HCT116 (cell line): ENCODE data around the gene FRMD4B. TPM values are rescaled to one million over a fixed set of nuclear protein-coding genes. Genes with fewer than 3 reads are reported as not detected.

ENCODE experiments used
- ATAC-seq: fragments of 200-7000 bp; cut with Tn5 transposase; 2 replicates; pipeline ENCODE4 v1.9.1; 2020; ENCODE audit warnings: mild to moderate bottlenecking, moderate library complexity
- BruUV-seq: library from RNA; stranded (reverse); fragments of 400-500 nt; replicated peaks from 2 replicates; lab custom pipeline; 2021; lab: Mats Ljungman, UMichigan
- CTCF ChIA-PET: fragments of 300-600 bp; sonication (Branson Sonifier 250); formaldehyde crosslinking; loops from one replicate; lab custom pipeline; 2021; ENCODE audit warnings: antibody characterized with exemption; lab: Charles Lee
- POLR2A ChIA-PET: fragments of 300-600, 350-600 bp; sonication (Branson Sonifier 250); formaldehyde crosslinking; loops from one replicate; lab custom pipeline; 2021; ENCODE audit warnings: antibody characterized with exemption; lab: Charles Lee
- RAD21 ChIA-PET, 2 experiments: fragments of 300-600 bp; sonication (Branson Sonifier 250); formaldehyde crosslinking; loops; one replicate each; lab custom pipeline; 2023; ENCODE audit warnings: low total read pairs in 2 of 2; ENCODE audit not compliant: uncharacterized antibody in 2 of 2, unreplicated experiment in 2 of 2, low non-redundant PET in 1 of 2; lab: Charles Lee
- DNase-seq: peaks from one replicate; pipeline ENCODE4 v3.0.0-alpha.2; 2010; ENCODE audit warnings: low read depth, low spot score
- H2AFZ ChIP-seq: fragments of 200-600 bp; shearing (Covaris generic), sonication (generic); 2 replicates; pipeline ENCODE4 v1.6.1; 2017; ENCODE audit warnings: low read depth, mixed run types, mixed read lengths, antibody characterized with exemption, low read length; ENCODE audit not compliant: poor library complexity, severe bottlenecking
- H3K27ac ChIP-seq: 2 replicates; pipeline ENCODE4 v1.5.1; 2012; ENCODE audit warnings: low read depth, low read length
- H3K27me3 ChIP-seq: fragments of 200-600 bp; sonication (generic); 2 replicates; pipeline ENCODE4 v1.6.1; 2016; ENCODE audit warnings: mixed run types, low read length, mixed read lengths; ENCODE audit not compliant: insufficient read depth
- H3K36me3 ChIP-seq, 2 experiments: fragments of 200-500 bp in 1 of 2; fragments of 200-600 bp in 1 of 2; sonication (Bioruptor generic) in 1 of 2; sonication (generic) in 1 of 2; 2 replicates each; pipeline versions ENCODE4 v1.5.1 to v1.6.1; 2014 to 2016; ENCODE audit warnings: low read length in 2 of 2, inconsistent platforms in 1 of 2, mixed read lengths in 1 of 2, mixed run types in 1 of 2; ENCODE audit not compliant: insufficient read depth in 2 of 2, control insufficient read depth in 1 of 2
- H3K4me1 ChIP-seq, 2 experiments: fragments of 200-600 bp in 1 of 2; sonication (generic) in 1 of 2; 2 replicates each; pipeline versions ENCODE4 v1.5.1 to v1.6.1; 2012 to 2017; ENCODE audit warnings: low read length in 2 of 2, inconsistent platforms in 1 of 2, mild to moderate bottlenecking in 1 of 2, mixed read lengths in 1 of 2, mixed run types in 1 of 2, moderate library complexity in 1 of 2; ENCODE audit not compliant: insufficient read depth in 2 of 2, control insufficient read depth in 1 of 2
- H3K4me2 ChIP-seq: fragments of 200-600 bp; sonication (generic); 2 replicates; pipeline ENCODE4 v1.6.1; 2017; ENCODE audit warnings: mixed run types, low read length, mixed read lengths
- H3K4me3 ChIP-seq, 2 experiments: fragments of 200-600 bp in 1 of 2; sonication (generic) in 1 of 2; replicated peaks in 1 of 2; 2 replicates each; pipeline ENCODE4 v1.5.1; 2011 to 2016; ENCODE audit warnings: low read length in 2 of 2, control low read depth in 1 of 2, low read depth in 1 of 2, mild to moderate bottlenecking in 1 of 2, mixed read lengths in 1 of 2, mixed run types in 1 of 2
- H3K79me2 ChIP-seq: fragments of 200-600 bp; sonication (generic); 2 replicates; pipeline ENCODE4 v1.6.1; 2017; ENCODE audit warnings: mild to moderate bottlenecking, mixed run types, low read length, moderate library complexity, mixed read lengths; ENCODE audit not compliant: insufficient read depth
- H3K9ac ChIP-seq: fragments of 200-600 bp; sonication (generic); 2 replicates; pipeline ENCODE4 v1.6.1; 2016; ENCODE audit warnings: low read length, mixed read lengths
- H3K9me2 ChIP-seq: fragments of 200-600 bp; sonication (generic), shearing (Covaris generic); 2 replicates; pipeline ENCODE4 v1.6.1; 2017; ENCODE audit warnings: mixed run types, mild to moderate bottlenecking, moderate library complexity; ENCODE audit not compliant: insufficient read depth
- H3K9me3 ChIP-seq, 2 experiments: fragments of 200-500 bp in 1 of 2; fragments of 200-600 bp in 1 of 2; sonication (Bioruptor generic) in 1 of 2; sonication (generic) in 1 of 2; 2 replicates each; pipeline ENCODE4 v1.6.1; 2014 to 2017; ENCODE audit warnings: low read length in 2 of 2, mixed read lengths in 2 of 2, inconsistent platforms in 1 of 2, low read depth in 1 of 2, mild to moderate bottlenecking in 1 of 2, mixed run types in 1 of 2, moderate library complexity in 1 of 2; ENCODE audit not compliant: control insufficient read depth in 1 of 2, insufficient read depth in 1 of 2
- H4K20me1 ChIP-seq: fragments of 200-600 bp; sonication (generic), shearing (Covaris generic); 2 replicates; pipeline ENCODE4 v1.6.1; 2017; ENCODE audit warnings: mixed run types, mild to moderate bottlenecking, moderate library complexity; ENCODE audit not compliant: insufficient read depth
- CBX3 ChIP-seq: IDR thresholded peaks from 2 replicates; pipeline ENCODE4 v1.6.1; 2012; ENCODE audit warnings: low read depth
- ELF1 ChIP-seq: IDR thresholded peaks from 2 replicates; pipeline ENCODE4 v1.6.1; 2012; ENCODE audit warnings: low read depth, borderline replicate concordance
- EZH2 ChIP-seq: fragments of 200-600 bp; sonication (generic); IDR thresholded peaks from 2 replicates; pipeline ENCODE4 v1.6.1; 2017; ENCODE audit warnings: antibody characterized with exemption, mixed run types
- EZH2phosphoT487 ChIP-seq: fragments of 200-600 bp; IDR thresholded peaks from 2 replicates; pipeline ENCODE4 v1.6.1; 2018; ENCODE audit warnings: antibody characterized with exemption, borderline replicate concordance
- RAD21 ChIP-seq: IDR thresholded peaks from 2 replicates; pipeline ENCODE4 v1.6.1; 2012; ENCODE audit warnings: low read depth, mild to moderate bottlenecking
- REST ChIP-seq: IDR thresholded peaks from 2 replicates; pipeline ENCODE4 v1.6.1; 2012; ENCODE audit warnings: low read depth
- SIN3A ChIP-seq: IDR thresholded peaks from 2 replicates; pipeline ENCODE4 v1.6.1; 2012; ENCODE audit warnings: low read depth
- SP1 ChIP-seq: IDR thresholded peaks from 2 replicates; pipeline ENCODE4 v1.6.1; 2012; ENCODE audit warnings: low read depth
- TCF7L2 ChIP-seq: IDR thresholded peaks from 2 replicates; pipeline ENCODE4 v1.7.0; 2011; ENCODE audit warnings: borderline replicate concordance, inconsistent platforms; ENCODE audit not compliant: insufficient read depth, insufficient read length; ENCODE audit errors: extremely low read depth
- YY1 ChIP-seq: IDR thresholded peaks from 2 replicates; pipeline ENCODE4 v1.6.1; 2011; ENCODE audit warnings: low read length, low read depth, moderate library complexity, mild to moderate bottlenecking; ENCODE audit not compliant: insufficient replicate concordance; ENCODE audit errors: extremely low read depth
- ZBTB33 ChIP-seq: IDR thresholded peaks from 2 replicates; pipeline ENCODE4 v1.6.1; 2011; ENCODE audit warnings: mild to moderate bottlenecking, low read length, moderate library complexity; ENCODE audit not compliant: insufficient replicate concordance; ENCODE audit errors: extremely low read depth
- intact Hi-C: fragments of 100-400 bp; cut with micrococcal nuclease; formaldehyde crosslinking; loops from 2 replicates; pipeline ENCODE4 v1.10.0; 2022
- total RNA-seq: library from RNA; stranded (reverse); gene quantifications from one replicate; pipeline ENCODE4 v1.2.1, GENCODE V29; 2021; ENCODE audit not compliant: unreplicated experiment

Gene FRMD4B
- total RNA-seq, 1 experiment from 2014 or later = 2.0 TPM

- TF ChIP-seq TCF7L2 = peak; percentile 52
- no peak for TF ChIP-seq EZH2phosphoT487
- peak; percentile 71 for TF ChIP-seq CBX3
- TF ChIP-seq, all 23 proteins: peak for 9
Observed at GRCh38 chr3:69143612-69144011, 242.3 kb downstream of the FRMD4B start (continued).

GRCh38 chr3:69142797-69143454, 243.0 kb downstream of the FRMD4B start:
- TF ChIP-seq EZH2 (no peak), YY1 (no peak), RAD21 (no peak)
- no peak for ATAC-seq
- no peak overlapping the region for H3K4me2 ChIP-seq
- TSS peak; percentile 99 for BruUV-seq
- ChIA-PET RAD21 (no interaction called here), CTCF (no interaction called here), POLR2A (no interaction called here)
- no peaks in the 10 kb centered on the region for H3K9me3 ChIP-seq
- H3K27me3 ChIP-seq = no peaks in the 10 kb centered on the region
- H3K4me3 ChIP-seq = no peak overlapping the region
- no peaks in the 10 kb centered on the region for H3K9me2 ChIP-seq
- H4K20me1 ChIP-seq = no peaks in the 10 kb centered on the region
- DNase-seq = no peak
- no peaks in the 10 kb centered on the region for H3K36me3 ChIP-seq
- no peak overlapping the region for H3K27ac ChIP-seq
- intact Hi-C loops = no loop called here
- H3K9ac ChIP-seq = no peak overlapping the region
- H3K4me1 ChIP-seq = peaks cover 3 to 8% of the 10 kb centered on the region in 2 experiments; a peak in 2 of 4 replicates
- H3K79me2 ChIP-seq = no peaks in the 10 kb centered on the region
- no peak overlapping the region for H2AFZ ChIP-seq

GRCh38 chr3:69142090-69142489, 243.8 kb downstream of the FRMD4B start:
- H3K9me3 ChIP-seq = no peaks in the 10 kb centered on the region
- H3K4me1 ChIP-seq = peaks cover 3 to 8% of the 10 kb centered on the region in 2 experiments; a peak in 2 of 4 replicates
- H3K4me3 ChIP-seq = no peak overlapping the region
- no TSS peak for BruUV-seq
- no peak for DNase-seq
- no peak overlapping the region for H3K4me2 ChIP-seq
- no peaks in the 10 kb centered on the region for H3K9me2 ChIP-seq
- H3K79me2 ChIP-seq = no peaks in the 10 kb centered on the region
- ChIA-PET CTCF (no interaction called here), POLR2A (no interaction called here), RAD21 (no interaction called here)
- no peaks in the 10 kb centered on the region for H4K20me1 ChIP-seq
- no peak overlapping the region for H3K27ac ChIP-seq
- ATAC-seq = no peak
- H3K9ac ChIP-seq = no peak overlapping the region
- H3K27me3 ChIP-seq = no peaks in the 10 kb centered on the region
- intact Hi-C loops = no loop called here
- no peaks in the 10 kb centered on the region for H3K36me3 ChIP-seq
- no peak overlapping the region for H2AFZ ChIP-seq
- no peak for TF ChIP-seq REST
- no peak for TF ChIP-seq SIN3A
- no peak for TF ChIP-seq TCF7L2
- no peak for TF ChIP-seq RAD21
- no peak for TF ChIP-seq EZH2
- no peak for TF ChIP-seq CBX3
- no peak for TF ChIP-seq SP1
- no peak for TF ChIP-seq ZBTB33
- TF ChIP-seq ELF1 = no peak
